ENCODE data around the gene PLA2R1.

- no peak for TF ChIP-seq CTCF (IDR thresholded peaks at IDR 0.05)
- no peak for TF ChIP-seq POLR2A (IDR thresholded peaks at IDR 0.05)
Observed at GRCh38 chr2:160005908-160006307, 56.5 kb downstream of the PLA2R1 start.

Measured in transverse colon (tissue), 3 donors.